Gastrocnemius medialis (tissue), 4 donors: ENCODE data around the gene GRHL3.

ENCODE experiments used
- POLR2A ChIP-seq, 2 donors: fragments of 450-650 bp; IDR thresholded peaks; one replicate each; pipeline ENCODE4 v1.6.1; 2017; ENCODE audit warnings: antibody characterized with exemption in 2 of 2, mild to moderate bottlenecking in 2 of 2, moderate library complexity in 2 of 2
- TF ChIP-seq, protein P1 (sequence below), 5 experiments: fragments of 450-650 bp in 3 of 5; fragments of 200-600 bp in 2 of 5; sonication (generic) in 2 of 5; IDR thresholded peaks in 4 of 5; conservative IDR thresholded peaks in 1 of 5; 1 replicate in 4 of 5; 2 replicates in 1 of 5; pipeline ENCODE4 v1.5.1; 2016 to 2019; ENCODE audit warnings: antibody characterized with exemption in 5 of 5, mild to moderate bottlenecking in 3 of 5, moderate library complexity in 3 of 5

DNA sequence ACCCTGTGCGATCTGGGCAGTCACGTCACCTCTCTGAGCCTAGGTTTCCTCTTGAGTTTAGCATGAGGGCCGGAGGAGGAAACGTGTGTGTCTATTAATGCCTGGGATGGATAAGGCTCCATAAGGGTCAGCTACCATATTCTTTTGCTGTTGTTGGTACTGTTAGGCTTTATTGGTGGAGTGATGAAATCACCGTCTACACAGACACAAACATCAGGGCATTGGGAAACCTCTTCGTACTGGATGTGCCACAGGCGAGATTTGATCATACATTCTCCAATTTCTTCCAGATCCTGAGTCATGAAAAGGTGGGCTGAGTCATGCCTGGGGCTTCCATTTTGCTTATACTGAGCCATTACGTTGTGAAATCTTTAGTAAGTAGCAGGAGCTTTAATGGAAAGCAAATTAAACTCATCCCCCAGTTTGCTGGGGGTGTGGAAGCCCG, 24.9 kb upstream of the GRHL3 start:
- TF ChIP-seq POLR2A (IDR thresholded peaks at IDR 0.05), result no peak
- TF ChIP-seq, protein P1, sequence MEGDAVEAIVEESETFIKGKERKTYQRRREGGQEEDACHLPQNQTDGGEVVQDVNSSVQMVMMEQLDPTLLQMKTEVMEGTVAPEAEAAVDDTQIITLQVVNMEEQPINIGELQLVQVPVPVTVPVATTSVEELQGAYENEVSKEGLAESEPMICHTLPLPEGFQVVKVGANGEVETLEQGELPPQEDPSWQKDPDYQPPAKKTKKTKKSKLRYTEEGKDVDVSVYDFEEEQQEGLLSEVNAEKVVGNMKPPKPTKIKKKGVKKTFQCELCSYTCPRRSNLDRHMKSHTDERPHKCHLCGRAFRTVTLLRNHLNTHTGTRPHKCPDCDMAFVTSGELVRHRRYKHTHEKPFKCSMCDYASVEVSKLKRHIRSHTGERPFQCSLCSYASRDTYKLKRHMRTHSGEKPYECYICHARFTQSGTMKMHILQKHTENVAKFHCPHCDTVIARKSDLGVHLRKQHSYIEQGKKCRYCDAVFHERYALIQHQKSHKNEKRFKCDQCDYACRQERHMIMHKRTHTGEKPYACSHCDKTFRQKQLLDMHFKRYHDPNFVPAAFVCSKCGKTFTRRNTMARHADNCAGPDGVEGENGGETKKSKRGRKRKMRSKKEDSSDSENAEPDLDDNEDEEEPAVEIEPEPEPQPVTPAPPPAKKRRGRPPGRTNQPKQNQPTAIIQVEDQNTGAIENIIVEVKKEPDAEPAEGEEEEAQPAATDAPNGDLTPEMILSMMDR (IDR thresholded peaks at IDR 0.05 in 4 of 5, conservative IDR thresholded peaks at IDR 0.05 in 1 of 5), result no peak
